H54 (cell line): ENCODE data around the gene GRIN2D.
A peak's percentile ranks its signal among the peaks of the same experiment; 100 is the strongest.

Source experiments
- DNase-seq: peaks from one replicate; pipeline ENCODE4 v3.0.0; 2011; ENCODE audit warnings: low spot score, mixed read lengths; ENCODE audit not compliant: insufficient read length
- FAIRE-seq: peaks from 3 replicates; lab custom pipeline; 2011; peaks lifted over from hg19 to GRCh38; lab: Jason Lieb, UNC
- POLR2A ChIP-seq: IDR thresholded peaks from 2 replicates; pipeline ENCODE4 v1.6.1; 2011; ENCODE audit warnings: low read depth, mild to moderate bottlenecking, low read length

The GRIN2D gene

GRCh38 chr19:48393559-48394330, at the start of gene GRIN2D:
Gene GRIN2D (plus strand): TSS chr19:48393668. CDS start chr19:48398393, 4,725 bp downstream.
- FAIRE-seq (no peak), DNase-seq (no peak)
- no peak for TF ChIP-seq POLR2A

- FAIRE-seq (no peak), DNase-seq (no peak)
- no peak for TF ChIP-seq POLR2A
These were observed 48.6 kb upstream of the GRIN2D start for GRCh38 chr19:48344892-48345291.

GRCh38 chr19:48346191-48346590, 47.3 kb upstream of the GRIN2D start:
- DNase-seq: no peak
- no peak for TF ChIP-seq POLR2A
- no peak for FAIRE-seq

- DNase-seq (no peak), FAIRE-seq (no peak)
- no peak for TF ChIP-seq POLR2A
These were observed 45.4 kb upstream of the GRIN2D start for GRCh38 chr19:48348045-48348444.

GRCh38 chr19:48348737-48349136, 44.7 kb upstream of the GRIN2D start:
- no peak for FAIRE-seq
- DNase-seq: no peak
- no peak for TF ChIP-seq POLR2A

GRCh38 chr19:48350856-48351255, 42.6 kb upstream of the GRIN2D start:
- no peak for FAIRE-seq
- TF ChIP-seq POLR2A: no peak
- no peak for DNase-seq

- FAIRE-seq: no peak
- DNase-seq: peak; percentile 42
These were observed 42.1 kb upstream of the GRIN2D start for GRCh38 chr19:48351341-48351752.

GRCh38 chr19:48353677-48354076, 39.8 kb upstream of the GRIN2D start:
- DNase-seq: no peak
- FAIRE-seq: no peak
- TF ChIP-seq POLR2A: no peak

More at GRCh38 chr19:48351341-48351752, 42.1 kb upstream of the GRIN2D start:
- no peak for TF ChIP-seq POLR2A

- FAIRE-seq (no peak), DNase-seq (no peak)
- TF ChIP-seq POLR2A: no peak
These were observed 39.0 kb upstream of the GRIN2D start for GRCh38 chr19:48354332-48354992.

GRCh38 chr19:48355365-48355954, 38.0 kb upstream of the GRIN2D start:
- FAIRE-seq (no peak), DNase-seq (no peak)
- no peak for TF ChIP-seq POLR2A

GRCh38 chr19:48359123-48359522, 34.3 kb upstream of the GRIN2D start:
- DNase-seq (no peak), FAIRE-seq (no peak)
- no peak for TF ChIP-seq POLR2A

- DNase-seq: no peak
- no peak for FAIRE-seq
- TF ChIP-seq POLR2A: no peak
These were observed 31.6 kb upstream of the GRIN2D start for GRCh38 chr19:48361912-48362311.

- no peak for TF ChIP-seq POLR2A
- FAIRE-seq (peak; percentile 15), DNase-seq (peak; percentile 75)
These were observed 30.6 kb upstream of the GRIN2D start for GRCh38 chr19:48362716-48363499.

- TF ChIP-seq POLR2A: no peak
- no peak for FAIRE-seq
- DNase-seq: no peak
These were observed 30.0 kb upstream of the GRIN2D start for GRCh38 chr19:48363500-48363809.
